K562 treated with DMSO at 1 percent for 12 hours (cell line): Measurements from ENCODE around the gene TPPP2. TPM values are rescaled to one million over a fixed set of nuclear protein-coding genes. Genes with fewer than 3 reads are reported as not detected.

Experiments used
- total RNA-seq: library from RNA; unstranded; fragments of 300-600 nt; gene quantifications from 2 replicates; pipeline ENCODE4 v1.2.3, GENCODE V29; 2022; ENCODE audit not compliant: insufficient read depth

Gene TPPP2
- total RNA-seq = not detected in 2 replicates

GRCh38 chr14:21029917-21030316 is at the start of gene TPPP2:
TPPP2 (plus strand) TSS chr14:21030217; CDS start chr14:21030582, 365 bp downstream.

GRCh38 chr14:20989787-20990600 is 40.0 kb upstream of the TPPP2 start, which contains the start of gene METTL17:
METTL17 (plus strand) TSS chr14:20989980; CDS start chr14:20990003, 23 bp downstream.

GRCh38 chr14:20998674-20999366 is 31.2 kb upstream of the TPPP2 start, which contains the start of gene SLC39A2:
SLC39A2 (plus strand) TSS chr14:20999293; CDS start chr14:20999447, 154 bp downstream.

GRCh38 chr14:21024585-21025370 is 5.2 kb upstream of the TPPP2 start, which contains the start of gene NDRG2:
NDRG2 (minus strand) TSS chr14:21025061; CDS start chr14:21023315, 1,746 bp downstream.

GRCh38 chr14:21034707-21035106 is 4.7 kb downstream of the TPPP2 start, which contains the start of gene RNASE13:
RNASE13 (minus strand) TSS chr14:21034807; CDS start chr14:21034288, 519 bp downstream.

GRCh38 chr14:21041676-21042433 is 11.8 kb downstream of the TPPP2 start, which contains the start of gene RNASE7:
RNASE7 (plus strand) TSS chr14:21042362; CDS start chr14:21042993, 631 bp downstream.

GRCh38 chr14:21057803-21058675 is 28.0 kb downstream of the TPPP2 start, which contains the start of gene RNASE8:
RNASE8 (plus strand) TSS chr14:21057822; CDS start chr14:21057893, 71 bp downstream.

GRCh38 chr14:21070083-21070609 is 40.1 kb downstream of the TPPP2 start, which contains the start of gene ARHGEF40:
ARHGEF40 (plus strand) TSS chr14:21070304; CDS start chr14:21070397, 93 bp downstream.

Other genes with a start within 250 kb of the TPPP2 start
- gene RNASE6, start 248.9 kb upstream of the TPPP2 start, total RNA-seq = 0.78 TPM in 1 of 2 replicates, not detected in the other
- gene RNASE1, start 227.4 kb upstream of the TPPP2 start, total RNA-seq = 23.3 and 24.0 TPM in 2 replicates
- gene RNASE3, start 138.8 kb upstream of the TPPP2 start, total RNA-seq = not detected in 2 replicates
- gene RNASE2, start 74.7 kb upstream of the TPPP2 start, total RNA-seq = not detected in 2 replicates
- gene METTL17, start 40.2 kb upstream of the TPPP2 start, total RNA-seq = 48.4 and 84.8 TPM in 2 replicates
- gene SLC39A2, start 30.9 kb upstream of the TPPP2 start, total RNA-seq = 0.53 TPM in 1 of 2 replicates, not detected in the other
- gene NDRG2, start 5.2 kb upstream of the TPPP2 start, total RNA-seq = 44.8 and 82.9 TPM in 2 replicates
- not detected in 2 replicates for gene RNASE13, start 4.6 kb downstream of the TPPP2 start, total RNA-seq
- not detected in 2 replicates for gene RNASE7, start 12.1 kb downstream of the TPPP2 start, total RNA-seq
- not detected in 2 replicates for gene RNASE8, start 27.6 kb downstream of the TPPP2 start, total RNA-seq
- 5.1 and 8.3 TPM in 2 replicates for gene ARHGEF40, start 40.1 kb downstream of the TPPP2 start, total RNA-seq
- gene ZNF219, start 68.4 kb downstream of the TPPP2 start, total RNA-seq = 12.6 and 13.9 TPM in 2 replicates
- gene TMEM253, start 70.8 kb downstream of the TPPP2 start, total RNA-seq = not detected in 2 replicates
- not detected in 2 replicates for gene OR5AU1, start 125.8 kb downstream of the TPPP2 start, total RNA-seq
- gene HNRNPC, start 239.2 kb downstream of the TPPP2 start, total RNA-seq = 448 and 511 TPM in 2 replicates
- 2.9 TPM in 1 of 2 replicates, not detected in the other for gene RPGRIP1, start 249.9 kb downstream of the TPPP2 start, total RNA-seq